GM21576 (cell line): ENCODE results near the gene RAB33A.
"Not testable (repeated sequence)": the region's sequence is repeated elsewhere in the genome, so short reads cannot be mapped to it uniquely, and the experiment has no call there.

Source experiments
- ATAC-seq: cut with Tn5 transposase; IDR thresholded peaks from one replicate; pipeline ENCODE4 v1.9.1; 2021; ENCODE audit warnings: mild to moderate bottlenecking, moderate library complexity; ENCODE audit not compliant: unreplicated experiment

The RAB33A gene

GRCh38 chrX:130231184-130231583, 59.4 kb downstream of the RAB33A start:
- ATAC-seq, result not testable (repeated sequence)
